GM04504 (cell line): ENCODE results near the gene VAV1.

Source experiments
- DNase-seq: peaks from one replicate; pipeline ENCODE4 v3.0.0-alpha.2; 2012; ENCODE audit warnings: low read depth

The VAV1 gene, protein sequence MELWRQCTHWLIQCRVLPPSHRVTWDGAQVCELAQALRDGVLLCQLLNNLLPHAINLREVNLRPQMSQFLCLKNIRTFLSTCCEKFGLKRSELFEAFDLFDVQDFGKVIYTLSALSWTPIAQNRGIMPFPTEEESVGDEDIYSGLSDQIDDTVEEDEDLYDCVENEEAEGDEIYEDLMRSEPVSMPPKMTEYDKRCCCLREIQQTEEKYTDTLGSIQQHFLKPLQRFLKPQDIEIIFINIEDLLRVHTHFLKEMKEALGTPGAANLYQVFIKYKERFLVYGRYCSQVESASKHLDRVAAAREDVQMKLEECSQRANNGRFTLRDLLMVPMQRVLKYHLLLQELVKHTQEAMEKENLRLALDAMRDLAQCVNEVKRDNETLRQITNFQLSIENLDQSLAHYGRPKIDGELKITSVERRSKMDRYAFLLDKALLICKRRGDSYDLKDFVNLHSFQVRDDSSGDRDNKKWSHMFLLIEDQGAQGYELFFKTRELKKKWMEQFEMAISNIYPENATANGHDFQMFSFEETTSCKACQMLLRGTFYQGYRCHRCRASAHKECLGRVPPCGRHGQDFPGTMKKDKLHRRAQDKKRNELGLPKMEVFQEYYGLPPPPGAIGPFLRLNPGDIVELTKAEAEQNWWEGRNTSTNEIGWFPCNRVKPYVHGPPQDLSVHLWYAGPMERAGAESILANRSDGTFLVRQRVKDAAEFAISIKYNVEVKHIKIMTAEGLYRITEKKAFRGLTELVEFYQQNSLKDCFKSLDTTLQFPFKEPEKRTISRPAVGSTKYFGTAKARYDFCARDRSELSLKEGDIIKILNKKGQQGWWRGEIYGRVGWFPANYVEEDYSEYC

GRCh38 chr19:6772028-6772865, at the start of gene VAV1:
VAV1 (plus strand) TSS chr19:6772708; CDS start chr19:6772808, 100 bp downstream.
- DNase-seq, result no peak

DNA sequence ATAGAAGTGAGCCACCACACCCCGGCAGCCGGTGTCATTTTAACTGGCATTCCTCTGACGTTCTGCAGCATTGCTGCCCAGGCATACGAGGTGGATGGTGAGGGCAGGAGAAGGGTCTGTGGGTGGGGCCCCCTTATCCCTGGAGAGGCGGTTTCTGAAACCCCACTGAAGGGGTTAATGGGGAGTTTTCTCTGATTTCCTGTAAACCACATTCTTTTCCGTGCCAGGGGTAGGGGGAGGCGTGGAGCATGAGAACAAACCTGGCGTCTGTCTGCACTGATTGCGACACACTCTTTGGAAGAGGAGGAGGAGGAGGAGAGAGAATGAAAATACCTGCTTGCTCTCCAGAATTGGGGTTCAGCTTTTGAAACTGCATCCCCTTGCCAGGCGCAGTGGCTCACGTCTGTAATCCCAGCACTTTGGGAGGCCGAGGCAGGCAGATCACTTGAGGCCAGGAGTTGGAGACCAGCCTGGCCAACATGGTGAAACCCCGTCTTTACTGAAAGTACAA, 49.3 kb upstream of the VAV1 start:
- DNase-seq, result no peak

DNA sequence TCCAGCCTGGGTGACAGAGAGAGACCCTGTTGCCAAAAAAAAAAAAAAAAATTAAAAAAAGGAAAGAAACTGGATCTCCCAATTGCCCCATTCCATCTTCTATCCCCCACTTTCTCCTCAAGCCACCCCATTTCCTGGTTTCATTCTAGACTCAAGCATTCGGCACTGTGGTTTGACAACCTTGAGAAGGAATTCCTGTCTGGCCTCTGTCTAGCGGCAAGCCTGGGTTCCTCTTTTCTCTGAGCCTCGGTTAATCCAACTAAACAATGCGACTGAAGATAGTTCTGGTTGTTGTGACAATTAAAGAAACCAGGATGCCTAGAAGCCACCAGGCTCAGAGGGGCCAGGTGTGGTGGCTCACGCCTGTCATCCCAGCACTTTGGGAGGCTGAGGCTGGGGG, 48.8 kb upstream of the VAV1 start:
- DNase-seq, result no peak

DNA sequence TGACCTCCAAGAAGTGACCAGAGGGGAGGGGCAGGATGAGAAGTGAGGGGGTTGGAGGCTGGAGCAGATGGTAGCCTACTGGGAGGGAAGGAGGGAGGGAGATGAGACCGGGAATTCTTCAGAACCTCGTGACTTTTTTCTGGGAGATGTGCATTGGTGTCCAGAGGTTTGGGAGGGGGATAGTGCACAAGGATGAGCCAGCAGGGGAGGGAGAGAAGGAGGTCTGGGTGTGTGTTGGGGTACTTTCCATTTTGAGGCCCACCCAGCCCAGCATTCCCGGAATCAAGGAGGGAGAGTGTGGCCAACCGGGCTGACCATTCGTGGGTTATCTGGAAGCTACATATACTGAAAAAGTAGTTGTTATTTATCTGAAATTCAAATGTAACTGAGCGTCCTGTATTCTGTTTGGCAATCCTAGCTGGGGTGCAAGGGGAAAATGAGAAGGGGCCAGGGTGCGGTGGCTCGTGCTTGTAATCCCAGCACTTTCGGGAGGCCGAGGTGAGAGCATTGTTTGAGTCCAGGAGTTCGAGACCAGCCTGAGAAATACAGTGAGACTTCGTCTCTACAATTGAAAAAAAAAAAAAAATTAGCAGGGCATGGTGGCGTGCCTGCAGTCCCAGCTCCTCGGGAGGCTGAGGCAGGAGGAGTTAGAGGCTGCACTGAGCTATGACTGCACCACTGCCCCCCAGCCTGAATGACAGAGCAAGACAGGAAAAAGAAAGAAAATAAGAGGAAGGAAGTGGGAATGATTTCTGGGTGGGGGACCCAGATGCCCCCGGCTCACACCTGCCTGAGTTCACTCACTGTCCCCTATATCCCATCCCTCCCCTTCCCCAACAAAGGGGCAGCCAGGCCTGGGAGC, 47.6 kb upstream of the VAV1 start:
- DNase-seq, result no peak

- DNase-seq, result no peak
Measured at GRCh38 chr19:6725513-6726231, 46.8 kb upstream of the VAV1 start.

GRCh38 chr19:6728346-6728745, 44.2 kb upstream of the VAV1 start:
- no peak for DNase-seq

GRCh38 chr19:6729573-6730152, 42.8 kb upstream of the VAV1 start:
- no peak for DNase-seq

GRCh38 chr19:6730153-6730804, 42.2 kb upstream of the VAV1 start:
- no peak for DNase-seq

GRCh38 chr19:6730941-6731670, 41.4 kb upstream of the VAV1 start:
- DNase-seq, result no peak

GRCh38 chr19:6731822-6732221, 40.7 kb upstream of the VAV1 start:
- DNase-seq, result no peak

DNA sequence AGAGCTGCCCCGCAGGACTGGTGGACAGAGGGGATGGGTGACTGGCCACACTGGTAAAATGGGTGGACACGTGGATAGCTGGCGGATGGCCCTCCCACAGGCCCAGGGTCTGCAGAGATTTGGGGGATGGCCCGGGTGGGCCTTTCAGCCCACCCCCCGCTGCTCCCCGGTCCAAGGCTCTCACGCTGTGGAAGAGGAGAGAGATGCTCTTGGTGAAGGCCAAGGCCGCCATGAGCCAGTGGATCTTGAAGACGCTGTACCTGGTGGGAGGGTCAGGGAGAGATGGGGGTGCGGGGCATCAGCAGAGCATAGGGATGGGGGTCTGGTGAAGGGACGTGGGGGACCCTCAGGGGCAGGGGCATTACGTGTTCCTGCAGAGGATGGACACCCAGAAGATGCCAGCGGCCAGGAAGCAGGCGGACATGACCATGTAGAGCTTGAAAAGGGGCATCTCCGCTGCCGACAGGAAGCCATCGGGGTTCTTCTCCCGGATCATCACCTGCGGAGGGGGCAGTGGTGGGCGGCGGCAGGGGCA, 39.6 kb upstream of the VAV1 start:
- DNase-seq, result no peak

- no peak for DNase-seq
Measured at GRCh38 chr19:6733338-6734095, 39.0 kb upstream of the VAV1 start.

DNA sequence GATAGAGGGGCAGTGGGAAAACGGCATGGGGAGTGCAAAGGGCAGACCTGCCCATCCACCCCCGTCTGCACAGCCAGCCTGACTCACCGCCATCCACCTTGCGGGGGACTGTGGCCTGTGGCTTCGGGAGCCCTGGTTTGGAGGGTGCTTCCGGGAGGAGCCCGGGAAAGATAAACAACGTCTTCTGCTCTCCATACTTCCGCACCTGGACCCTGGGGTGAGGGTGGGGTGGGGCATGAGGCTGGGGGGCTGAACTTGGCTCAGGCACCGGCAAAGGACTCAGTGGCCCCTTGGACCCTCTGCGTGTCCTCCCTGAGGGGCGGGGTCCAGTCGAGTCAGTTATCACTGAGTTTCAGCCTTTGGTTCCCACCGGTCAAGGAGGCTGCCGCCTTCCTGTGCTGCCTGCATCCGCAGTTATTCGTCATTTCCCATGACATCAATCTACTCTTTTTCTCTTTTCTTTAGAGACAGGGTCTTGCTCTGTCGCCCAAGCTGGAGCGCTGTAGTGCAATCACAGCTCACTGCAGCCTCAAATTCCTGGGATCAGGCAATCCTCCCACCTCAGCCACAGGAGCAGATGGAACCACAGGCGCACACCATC, 38.3 kb upstream of the VAV1 start:
- no peak for DNase-seq

DNA sequence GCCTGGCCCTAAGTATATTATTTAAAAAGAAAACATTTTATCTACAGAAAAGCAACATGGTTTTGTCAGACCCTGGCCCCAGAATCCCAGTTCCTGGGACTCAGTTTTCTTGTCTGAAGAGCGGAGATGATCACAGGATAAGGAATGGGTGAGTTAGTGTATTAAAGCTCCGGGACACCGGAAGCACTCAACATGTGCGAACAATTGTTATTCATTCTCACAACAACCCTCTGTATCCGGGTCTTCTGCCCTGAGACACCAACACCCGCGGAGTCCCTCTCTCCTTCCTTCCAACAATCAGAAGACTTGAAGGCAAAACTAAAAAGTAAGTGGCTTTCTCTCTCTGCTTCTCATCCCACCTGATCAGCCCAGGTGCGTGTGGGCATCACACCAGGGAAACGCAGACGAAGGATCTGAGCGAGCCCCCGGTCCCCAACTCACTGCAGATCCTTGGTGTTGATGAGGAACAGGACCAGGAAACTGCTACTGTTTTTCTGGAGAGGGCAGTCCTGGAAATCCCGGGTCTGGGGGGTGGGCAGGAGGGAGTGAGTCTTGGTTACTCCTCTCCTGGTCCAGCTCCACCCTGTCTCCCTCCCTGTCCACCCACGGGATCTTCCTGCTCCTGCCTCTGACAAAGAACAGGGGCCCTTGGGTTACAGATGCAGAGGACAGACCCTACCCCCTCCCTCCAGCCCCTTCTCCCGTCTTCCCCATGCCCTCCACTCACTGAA, 37.2 kb upstream of the VAV1 start:
- no peak for DNase-seq

DNA sequence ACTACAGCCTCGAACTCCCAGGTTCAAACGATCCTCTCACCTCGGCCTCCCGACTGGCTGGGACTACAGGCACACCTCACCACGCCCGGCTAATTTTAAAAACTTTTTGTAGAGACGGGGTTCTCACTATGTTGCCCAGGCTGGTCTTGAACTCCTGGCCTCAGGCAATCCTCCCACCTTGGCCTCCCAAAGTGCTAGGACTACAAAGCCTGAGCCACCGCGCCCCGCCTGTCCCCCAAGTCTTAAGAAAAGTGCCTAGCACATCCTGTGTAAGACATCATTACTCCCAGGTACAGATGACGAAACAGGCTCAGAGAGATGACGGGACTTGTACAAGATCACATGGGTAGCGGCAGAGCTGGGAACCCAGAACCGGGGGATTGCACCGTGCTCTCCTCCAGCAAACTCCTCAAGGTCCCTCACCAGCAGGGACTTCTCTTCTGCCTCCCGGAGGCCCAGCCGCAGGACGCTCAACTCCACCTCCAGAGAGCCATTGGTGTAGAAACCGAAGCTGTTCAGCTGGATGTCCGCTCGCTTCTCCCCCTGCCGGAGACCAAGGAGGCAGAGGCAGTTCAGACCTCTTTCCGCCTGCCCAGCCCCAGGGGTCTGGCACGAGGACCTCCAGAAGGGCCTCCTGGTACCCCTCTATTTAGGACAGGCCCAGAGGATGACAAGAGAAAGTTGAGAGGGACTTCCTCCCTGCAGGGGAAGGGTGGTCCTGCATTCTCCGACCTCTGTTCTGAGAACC, 36.2 kb upstream of the VAV1 start:
- DNase-seq, result peak; percentile 70

DNA sequence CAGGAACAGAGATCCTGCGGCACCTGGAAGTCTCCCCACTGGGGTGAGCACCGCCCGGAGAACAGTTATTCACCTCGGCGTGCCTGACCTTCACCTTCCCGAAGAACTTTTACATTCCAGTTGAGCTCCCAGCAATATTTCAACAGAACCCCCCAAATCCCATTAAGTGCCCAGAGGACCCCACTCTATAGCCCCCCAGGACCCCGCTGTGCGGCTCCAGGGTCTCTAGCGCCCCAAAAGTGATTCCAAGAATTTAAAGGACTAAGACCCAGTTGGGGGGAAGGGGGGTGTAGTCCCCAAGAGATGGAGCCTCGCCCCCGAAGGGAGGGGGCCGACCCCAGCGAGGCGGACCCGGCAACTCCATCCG, 35.6 kb upstream of the VAV1 start:
- DNase-seq, result no peak
